GM12878 (cell line): ENCODE data around the gene PIGX. TPM values are rescaled to one million over a fixed set of nuclear protein-coding genes. Genes with fewer than 3 reads are reported as not detected.

Experiments
- ATAC-seq: fragments of 200-7000 bp; cut with Tn5 transposase; 3 replicates; pipeline ENCODE4 v1.9.1; 2020; ENCODE audit warnings: mild to moderate bottlenecking, moderate library complexity
- BruUV-seq: library from RNA; stranded (reverse); fragments of 400-500 nt; replicated peaks from 2 replicates; lab custom pipeline; 2021; lab: Mats Ljungman, UMichigan
- CTCF ChIA-PET: fragments of 300-600 bp; sonication (Branson Sonifier 250); formaldehyde crosslinking; extraction: SDS; loops from one replicate; lab custom pipeline; 2021; ENCODE audit warnings: inconsistent platforms; lab: Yijun Ruan, JAX
- POLR2A ChIA-PET: fragments of 350-600 bp; formaldehyde crosslinking; extraction: SDS; loops from one replicate; lab custom pipeline; 2021; ENCODE audit warnings: inconsistent platforms; lab: Charles Lee
- RAD21 ChIA-PET: fragments of 300-600 bp; sonication (Branson Sonifier 250); formaldehyde crosslinking; loops from one replicate; lab custom pipeline; 2023; ENCODE audit warnings: antibody characterized with exemption; ENCODE audit not compliant: unreplicated experiment; lab: Charles Lee
- SMC1A ChIA-PET: fragments of 300-600 bp; sonication (Branson Sonifier 250); formaldehyde crosslinking; loops from one replicate; lab custom pipeline; 2023; ENCODE audit not compliant: unreplicated experiment, uncharacterized antibody; lab: Charles Lee
- DNase-seq: peaks from one replicate; pipeline ENCODE4 v3.0.0-alpha.2; 2011; ENCODE audit warnings: low read depth, low spot score
- FAIRE-seq: peaks from 3 replicates; lab custom pipeline; 2011; peaks lifted over from hg19 to GRCh38; lab: Jason Lieb, UNC
- H2AFZ ChIP-seq: 2 replicates; pipeline ENCODE4 v1.6.0; 2011; ENCODE audit warnings: low read depth, low read length, control low read depth; ENCODE audit not compliant: control insufficient read depth
- H3K27ac ChIP-seq: 2 replicates; pipeline ENCODE4 v1.5.1; 2011; ENCODE audit warnings: control low read depth; ENCODE audit not compliant: control insufficient read depth, insufficient read depth
- H3K27me3 ChIP-seq, 2 experiments: replicated peaks in 1 of 2; 2 replicates each; pipeline versions ENCODE4 v1.6.0 to v1.6.1; 2011; ENCODE audit warnings: low read length in 1 of 2; ENCODE audit not compliant: control insufficient read depth in 2 of 2, insufficient read depth in 2 of 2
- H3K36me3 ChIP-seq, 2 experiments: 2 replicates each; pipeline ENCODE4 v1.5.1; 2011; ENCODE audit warnings: low read length in 1 of 2; ENCODE audit not compliant: control insufficient read depth in 2 of 2, insufficient read depth in 2 of 2
- H3K4me1 ChIP-seq: 2 replicates; pipeline ENCODE4 v1.6.1; 2011; ENCODE audit warnings: mild to moderate bottlenecking, low read length, moderate library complexity, mixed read lengths; ENCODE audit not compliant: control insufficient read depth, insufficient read depth
- H3K4me2 ChIP-seq: 2 replicates; pipeline ENCODE4 v1.6.0; 2011; ENCODE audit warnings: control low read depth; ENCODE audit not compliant: control insufficient read depth, insufficient read depth
- H3K4me3 ChIP-seq: fragments of 200-600 bp; sonication (generic); 2 replicates; pipeline ENCODE4 v1.5.1; 2016
- H3K79me2 ChIP-seq: 2 replicates; pipeline ENCODE4 v1.6.0; 2011; ENCODE audit warnings: low read length; ENCODE audit not compliant: control insufficient read depth, insufficient read depth
- H3K9ac ChIP-seq: 2 replicates; pipeline ENCODE4 v1.8.0; 2011; ENCODE audit warnings: low read length, control low read depth, mixed read lengths; ENCODE audit not compliant: control insufficient read depth, insufficient read depth
- H3K9me3 ChIP-seq: replicated peaks from 3 replicates; pipeline ENCODE4 v1.5.1; 2011; ENCODE audit warnings: mild to moderate bottlenecking, low read length; ENCODE audit not compliant: control insufficient read depth, insufficient read depth
- H4K20me1 ChIP-seq: 2 replicates; pipeline ENCODE4 v1.6.0; 2011; ENCODE audit not compliant: control insufficient read depth, insufficient read depth
- BACH1 ChIP-seq: fragments of 450-650 bp; IDR thresholded peaks from 2 replicates; pipeline ENCODE4 v1.6.1; 2017; ENCODE audit warnings: mild to moderate bottlenecking, borderline replicate concordance
- BHLHE40 ChIP-seq, 2 experiments: fragments of 450-650 bp in 1 of 2; IDR thresholded peaks; 2 replicates each; pipeline ENCODE4 v1.6.1; 2011 to 2017; ENCODE audit warnings: low read depth in 2 of 2, borderline replicate concordance in 1 of 2, improper control_type of control experiment in 1 of 2, low read length in 1 of 2, mild to moderate bottlenecking in 1 of 2
- CBX3 ChIP-seq: fragments of 200-600 bp; sonication (generic); IDR thresholded peaks from 2 replicates; pipeline ENCODE4 v1.6.1; 2016; ENCODE audit warnings: low read depth, borderline replicate concordance
- STAT3 ChIP-seq: IDR thresholded peaks from 2 replicates; pipeline ENCODE4 v1.6.1; 2011; ENCODE audit warnings: low read depth, low read length, improper control_type of control experiment
- YBX1 ChIP-seq: fragments of 450-650 bp; IDR thresholded peaks from 2 replicates; pipeline ENCODE4 v1.6.1; 2016; ENCODE audit warnings: antibody characterized with exemption
- ZBTB11 ChIP-seq: fragments of 450-650 bp; formaldehyde crosslinking; IDR thresholded peaks from 2 replicates; pipeline ENCODE4 v1.5.0; 2022; ENCODE audit warnings: mild to moderate bottlenecking, missing genetic modification characterization
- WGBS: methylation state at CpG from one replicate; pipeline ENCODE4 v1.1.6; 2016; ENCODE audit warnings: low lambda C conversion rate; ENCODE audit not compliant: insufficient replicate concordance, insufficient coverage; ENCODE audit errors: missing lambda C conversion rate; 5-methylcytosine and 5-hydroxymethylcytosine counted together
- in situ Hi-C: fragments of 300-500 bp; cut with MboI; formaldehyde crosslinking; loops from 9 replicates; pipeline ENCODE4 v1.14.3; 2018; ENCODE audit warnings: mixed read lengths
- intact Hi-C: fragments of 100-400 bp; cut with micrococcal nuclease; formaldehyde crosslinking; loops from one replicate; pipeline ENCODE4 v1.14.2; 2022; ENCODE audit not compliant: unreplicated experiment
- polyA plus RNA-seq, 11 experiments: library from polyadenylated mRNA; depleted of rRNA in 4 of 11; unstranded in 6 of 11; stranded (reverse) in 5 of 11; fragments of >200 nt; fragmentation: Nextera tagmentation in 4 of 11; fragmentation: Illumina TruSeq in 1 of 11; extraction: Ambion mirVana in 4 of 11; extraction: Trizol in 1 of 11; gene quantifications; 1 replicate in 1 of 11; 2 replicates in 10 of 11; pipeline versions ENCODE4 v1.2.1 to v1.2.3, GENCODE V29; 2011 to 2016; ENCODE audit warnings: inconsistent platforms in 2 of 11, missing spikeins in 2 of 11, low read depth in 1 of 11
- total RNA-seq, 4 experiments: library from RNA; depleted of rRNA in 3 of 4; stranded (reverse); fragments of >200 nt in 3 of 4; fragmentation: Illumina TruSeq in 1 of 4; extraction: Trizol in 1 of 4; gene quantifications; 2 replicates each; pipeline versions ENCODE4 v1.2.1 to v1.2.3, GENCODE V29; 2013 to 2021
- TF ChIP-seq, protein P1 (sequence below): fragments of 450-650 bp; IDR thresholded peaks from 2 replicates; pipeline ENCODE4 v1.6.1; 2017; ENCODE audit warnings: borderline replicate concordance

The PIGX gene
- total and polyA plus RNA-seq, 10 of the 15 experiments (the other 5 are each of a cell fraction or from before 2014, with no cell fraction given): 3.8 to 40.0 (median 22.3) TPM

DNA sequence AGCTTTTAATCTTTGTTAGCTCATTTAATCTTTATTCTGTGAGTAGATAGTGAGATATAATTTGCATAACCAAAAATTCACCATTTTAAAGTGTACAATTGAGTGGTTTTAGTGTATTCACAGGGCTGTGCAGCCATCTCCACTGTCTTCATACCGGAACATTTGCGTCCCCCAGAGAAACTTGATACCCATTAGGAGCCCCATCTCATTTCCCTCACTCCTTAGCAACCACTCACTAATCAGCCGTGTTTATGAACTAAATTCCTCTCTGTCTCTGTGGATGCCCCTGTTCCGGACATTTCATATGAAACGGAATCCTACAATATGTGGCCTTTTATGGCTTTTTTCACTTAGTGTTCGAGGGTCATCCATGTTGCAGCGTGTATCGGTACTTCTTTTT is 65.7 kb downstream of the PIGX start:
- H3K36me3 ChIP-seq: peaks cover 2 to 12% of the 10 kb centered on the region in 2 experiments
- peaks cover 57% of the 10 kb centered on the region for H3K79me2 ChIP-seq
- H3K27me3 ChIP-seq: no peaks in the 10 kb centered on the region
- FAIRE-seq (no peak), DNase-seq (no peak), ATAC-seq (no peak)
- WGBS: 95% methylated on average over 8 of the region's 8 CpGs
- in situ Hi-C loops (no loop called here), intact Hi-C loops (no loop called here)
- no TSS peak for BruUV-seq
- no peak overlapping the region for H2AFZ ChIP-seq
- ChIA-PET CTCF (no interaction called here), RAD21 (no interaction called here), SMC1A (interaction anchor here (0.6 kb wide), 1 partner anchor 97 kb away, joined by 3 read pairs; no protein-coding TSS in a partner anchor), POLR2A (no interaction called here)
- no peaks in the 10 kb centered on the region for H3K4me1 ChIP-seq
- H3K4me3 ChIP-seq: no peak overlapping the region
- H3K9ac ChIP-seq: no peak overlapping the region
- H4K20me1 ChIP-seq: no peaks in the 10 kb centered on the region
- peaks cover 21% of the 10 kb centered on the region for H3K9me3 ChIP-seq
- H3K4me2 ChIP-seq: no peak overlapping the region
- TF ChIP-seq BHLHE40 (IDR thresholded peaks at IDR 0.05; ENCODE audit: borderline replicate concordance in 1 of 2, low read depth in 2 of 2, low read length in 1 of 2): no peak
- H3K27ac ChIP-seq: no peak overlapping the region

GRCh38 chr3:196778755-196779154 is 66.6 kb downstream of the PIGX start:
- no peaks in the 10 kb centered on the region for H4K20me1 ChIP-seq
- no TSS peak for BruUV-seq
- FAIRE-seq (no peak), ATAC-seq (no peak), DNase-seq (no peak)
- ChIA-PET RAD21 (no interaction called here), SMC1A (interaction anchor here (0.6 kb wide), 1 partner anchor 454 kb away, joined by 3 read pairs; no protein-coding TSS in a partner anchor), POLR2A (no interaction called here), CTCF (no interaction called here)
- H2AFZ ChIP-seq: no peak overlapping the region
- H3K4me1 ChIP-seq: no peaks in the 10 kb centered on the region
- no peak overlapping the region for H3K27ac ChIP-seq
- intact Hi-C loops (no loop called here), in situ Hi-C loops (no loop called here)
- peaks cover 52% of the 10 kb centered on the region for H3K79me2 ChIP-seq
- H3K9me3 ChIP-seq: peaks cover 21% of the 10 kb centered on the region
- H3K27me3 ChIP-seq: no peaks in the 10 kb centered on the region
- peaks cover 2 to 20% of the 10 kb centered on the region in 2 experiments for H3K36me3 ChIP-seq
- H3K4me3 ChIP-seq: no peak overlapping the region
- no peak overlapping the region for H3K4me2 ChIP-seq
- 97% methylated on average over 4 of the region's 4 CpGs for WGBS
- no peak for TF ChIP-seq CBX3
- no peak for TF ChIP-seq ZBTB11 (CRISPR knock-in tag)
- TF ChIP-seq, protein P1, sequence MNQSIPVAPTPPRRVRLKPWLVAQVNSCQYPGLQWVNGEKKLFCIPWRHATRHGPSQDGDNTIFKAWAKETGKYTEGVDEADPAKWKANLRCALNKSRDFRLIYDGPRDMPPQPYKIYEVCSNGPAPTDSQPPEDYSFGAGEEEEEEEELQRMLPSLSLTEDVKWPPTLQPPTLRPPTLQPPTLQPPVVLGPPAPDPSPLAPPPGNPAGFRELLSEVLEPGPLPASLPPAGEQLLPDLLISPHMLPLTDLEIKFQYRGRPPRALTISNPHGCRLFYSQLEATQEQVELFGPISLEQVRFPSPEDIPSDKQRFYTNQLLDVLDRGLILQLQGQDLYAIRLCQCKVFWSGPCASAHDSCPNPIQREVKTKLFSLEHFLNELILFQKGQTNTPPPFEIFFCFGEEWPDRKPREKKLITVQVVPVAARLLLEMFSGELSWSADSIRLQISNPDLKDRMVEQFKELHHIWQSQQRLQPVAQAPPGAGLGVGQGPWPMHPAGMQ: no peak
- TF ChIP-seq BACH1: no peak
- no peak for TF ChIP-seq YBX1
- TF ChIP-seq STAT3: no peak
- no peak overlapping the region for H3K9ac ChIP-seq
